Cardiac septum (tissue), 1 donor: Measurements from ENCODE around the gene HTR3C. TPM values are rescaled to one million over a fixed set of nuclear protein-coding genes. Genes with fewer than 3 reads are reported as not detected.
"Not testable (repeated sequence)": the region's sequence is repeated elsewhere in the genome, so short reads cannot be mapped to it uniquely, and the experiment has no call there.

Source experiments
- DNase-seq: peaks from one replicate; pipeline ENCODE4 v3.0.0-alpha.2; 2020; ENCODE audit warnings: low spot score
- intact Hi-C: fragments of 100-400 bp; cut with DNase I; formaldehyde crosslinking; loops from one replicate; pipeline ENCODE4 v1.14.0; 2022
- long read RNA-seq: library from polyadenylated mRNA; unstranded; transcript quantifications from one replicate; pipeline ENCODE4 v2.0.0, GENCODE V29; 2021
- total RNA-seq: library from RNA; stranded (reverse); fragmentation: NEBNext Ultra II Directional; extraction: Animal tissue kit (Norgen Biotek cat#: 25700); gene quantifications from one replicate; pipeline ENCODE4 v1.2.1, GENCODE V29; 2021
- donor health status: DM: no; HTN: no; CAD: no.

Gene HTR3C, protein sequence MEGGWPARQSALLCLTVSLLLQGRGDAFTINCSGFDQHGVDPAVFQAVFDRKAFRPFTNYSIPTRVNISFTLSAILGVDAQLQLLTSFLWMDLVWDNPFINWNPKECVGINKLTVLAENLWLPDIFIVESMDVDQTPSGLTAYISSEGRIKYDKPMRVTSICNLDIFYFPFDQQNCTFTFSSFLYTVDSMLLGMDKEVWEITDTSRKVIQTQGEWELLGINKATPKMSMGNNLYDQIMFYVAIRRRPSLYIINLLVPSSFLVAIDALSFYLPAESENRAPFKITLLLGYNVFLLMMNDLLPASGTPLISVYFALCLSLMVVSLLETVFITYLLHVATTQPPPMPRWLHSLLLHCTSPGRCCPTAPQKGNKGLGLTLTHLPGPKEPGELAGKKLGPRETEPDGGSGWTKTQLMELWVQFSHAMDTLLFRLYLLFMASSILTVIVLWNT
- not detected for total RNA-seq
- long read RNA-seq: 0 reads

DNA sequence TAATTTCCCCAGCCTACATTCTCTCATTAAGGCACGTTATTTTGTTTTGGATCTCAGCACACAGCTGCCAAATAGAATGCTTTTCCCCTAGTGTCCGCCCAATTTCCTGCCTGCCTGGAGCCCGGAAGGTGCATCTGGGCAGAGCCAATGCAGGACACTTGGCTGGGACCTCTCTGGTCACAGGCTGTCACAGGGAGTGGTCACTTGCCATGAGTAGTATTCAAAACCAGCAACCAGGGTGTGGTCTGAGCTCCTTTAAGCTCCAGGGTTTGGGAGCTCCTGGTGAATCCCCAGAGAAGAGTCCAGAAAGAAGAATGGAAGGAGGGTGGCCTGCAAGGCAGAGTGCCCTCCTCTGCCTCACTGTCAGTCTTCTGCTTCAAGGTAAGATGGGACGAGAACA, at the start of gene HTR3C:
TSS of gene HTR3C (plus strand) at position 281 of the 400 bp plus-strand sequence. CDS start at position 315, 34 bp downstream.
- DNase-seq: no peak
- intact Hi-C loops: no loop called here

DNA sequence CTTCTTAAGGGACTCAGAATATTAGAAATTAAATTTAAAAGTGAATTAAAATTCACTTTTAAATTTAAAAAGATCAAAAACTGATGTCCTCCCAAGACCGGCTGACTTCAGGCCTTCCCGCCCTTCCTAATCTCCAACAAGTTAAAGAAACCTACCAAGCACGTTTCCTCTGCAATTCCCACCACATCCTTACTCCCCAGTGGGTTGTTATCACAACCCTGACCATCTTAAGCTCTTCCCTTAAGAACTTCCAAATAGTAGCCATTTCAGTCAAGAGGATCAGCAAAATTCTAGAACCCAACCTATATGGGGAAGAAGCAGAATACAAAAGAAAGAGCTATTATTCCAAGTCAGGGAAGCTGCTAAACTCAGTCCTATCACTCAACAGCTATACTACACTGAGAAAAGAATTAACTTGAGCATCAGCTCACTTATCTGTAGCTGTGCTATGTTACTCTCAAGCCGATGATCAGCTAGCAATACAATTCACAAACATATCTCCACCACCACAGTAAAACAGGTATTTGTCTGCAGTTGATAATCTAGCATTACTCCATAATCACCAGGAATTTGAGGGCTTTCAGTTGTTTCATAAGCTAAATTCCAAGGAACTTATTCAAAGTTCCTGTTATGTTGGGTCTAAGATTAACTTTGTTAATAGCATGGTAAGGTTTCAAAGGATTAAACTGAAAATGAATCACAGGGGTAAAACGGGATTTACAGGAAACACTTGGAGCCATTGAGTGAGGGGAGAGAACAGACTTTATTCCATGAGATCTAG, 49.5 kb upstream of the HTR3C start:
- DNase-seq: no peak
- intact Hi-C loops: no loop called here

DNA sequence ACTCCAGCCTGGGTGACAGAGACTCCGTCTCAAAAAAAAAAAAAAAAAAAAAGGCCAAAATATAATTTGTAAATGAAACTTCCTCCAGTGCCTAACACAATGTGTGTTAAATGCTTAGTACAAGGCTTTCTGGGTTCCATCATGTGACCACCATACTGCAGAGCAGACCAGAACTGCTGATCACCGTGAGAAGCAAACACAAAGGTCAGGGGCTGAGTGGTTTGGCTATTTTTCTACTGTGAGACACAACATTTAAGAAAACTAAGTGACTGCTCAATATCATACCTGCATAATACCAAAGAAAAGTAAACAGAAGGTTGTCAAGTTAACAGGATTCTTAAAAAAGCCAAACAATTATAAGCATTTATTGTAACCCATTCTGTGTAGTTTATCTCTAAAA, 48.4 kb upstream of the HTR3C start:
- no peak for DNase-seq
- intact Hi-C loops: no loop called here

DNA sequence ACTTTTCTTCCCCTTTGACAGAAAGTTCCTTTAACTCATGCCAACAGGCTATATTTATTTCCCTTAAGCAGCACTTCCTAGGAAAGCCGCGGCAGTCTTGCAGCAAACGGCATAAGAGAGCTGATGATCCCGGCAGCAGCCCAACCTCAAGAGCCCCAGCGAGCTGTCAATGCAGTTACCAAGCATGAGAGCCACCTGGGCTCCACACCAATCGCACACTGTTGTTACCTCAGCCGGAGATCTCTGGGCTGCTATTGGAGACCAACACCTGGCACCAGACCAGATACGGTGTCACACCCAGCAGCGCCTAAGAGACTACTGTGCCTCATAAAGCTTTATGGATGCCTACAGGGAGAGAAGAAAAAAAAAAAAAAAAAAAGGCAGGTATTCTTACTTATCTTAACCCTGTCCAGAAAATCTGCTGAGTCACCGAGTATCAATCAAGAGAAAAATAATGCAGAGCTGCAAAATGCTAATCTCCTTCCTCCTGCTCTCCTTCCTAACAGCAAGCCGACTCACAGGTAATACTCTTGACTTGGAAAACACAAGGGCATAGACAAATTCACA, 46.8 kb upstream of the HTR3C start:
- no peak for DNase-seq
- intact Hi-C loops: loop anchor here (5.0 kb wide), 1 partner anchor 74 kb away; no protein-coding TSS in a partner anchor

DNA sequence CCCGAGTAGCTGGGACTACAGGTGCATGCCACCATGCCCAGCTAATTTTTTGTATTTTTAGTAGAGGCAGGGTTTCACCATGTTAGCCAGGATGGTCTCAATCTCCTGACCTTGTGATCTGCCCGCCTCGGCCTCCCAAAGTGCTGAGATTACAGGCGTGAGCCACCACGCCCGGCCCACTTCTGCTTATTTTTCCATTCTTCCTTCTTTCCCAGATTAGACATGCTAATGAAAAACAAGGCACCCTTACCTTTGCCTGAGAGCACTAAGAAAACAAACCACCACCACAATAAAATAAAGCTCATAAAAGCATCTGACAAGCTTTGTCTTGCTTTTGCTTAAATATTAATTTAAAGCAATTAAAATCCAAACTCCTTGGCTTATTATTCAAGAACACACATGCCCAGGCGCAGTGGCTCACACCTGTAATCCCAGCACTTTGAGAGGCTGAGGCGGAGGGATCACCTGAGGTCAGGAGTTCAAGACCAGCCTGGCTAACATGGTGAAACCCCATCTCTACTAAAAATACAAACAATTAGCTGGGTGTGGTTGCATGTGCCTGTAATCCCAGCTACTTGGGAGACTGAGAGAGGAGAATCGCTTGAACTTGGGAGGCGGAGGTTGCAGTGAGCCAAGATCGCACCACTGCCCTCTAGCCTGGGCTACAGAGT, 45.6 kb upstream of the HTR3C start:
- DNase-seq: not testable (repeated sequence)
- intact Hi-C loops: loop anchor here (5.0 kb wide), 1 partner anchor 75 kb away; no protein-coding TSS in a partner anchor

DNA sequence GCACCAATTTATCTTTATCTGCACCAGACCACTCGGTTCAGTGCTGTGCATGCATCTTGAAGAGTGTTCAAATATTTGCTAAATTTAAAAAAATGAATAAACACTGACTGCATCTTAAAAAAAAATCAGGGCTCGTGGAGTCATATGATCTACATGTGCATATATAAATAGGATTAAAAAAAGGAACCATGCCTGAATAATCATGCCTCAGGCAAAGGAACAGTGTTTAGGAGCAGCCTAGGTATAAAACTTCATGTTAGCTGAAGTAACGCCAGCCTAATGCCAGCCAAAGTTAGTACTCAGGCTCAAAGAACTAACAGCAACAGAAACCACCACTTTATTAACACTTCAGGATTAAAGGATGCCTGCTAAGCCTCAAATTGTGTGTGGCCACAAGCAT, 44.7 kb upstream of the HTR3C start:
- intact Hi-C loops: loop anchor here (5.0 kb wide), 1 partner anchor 76 kb away; no protein-coding TSS in a partner anchor
- DNase-seq: no peak

DNA sequence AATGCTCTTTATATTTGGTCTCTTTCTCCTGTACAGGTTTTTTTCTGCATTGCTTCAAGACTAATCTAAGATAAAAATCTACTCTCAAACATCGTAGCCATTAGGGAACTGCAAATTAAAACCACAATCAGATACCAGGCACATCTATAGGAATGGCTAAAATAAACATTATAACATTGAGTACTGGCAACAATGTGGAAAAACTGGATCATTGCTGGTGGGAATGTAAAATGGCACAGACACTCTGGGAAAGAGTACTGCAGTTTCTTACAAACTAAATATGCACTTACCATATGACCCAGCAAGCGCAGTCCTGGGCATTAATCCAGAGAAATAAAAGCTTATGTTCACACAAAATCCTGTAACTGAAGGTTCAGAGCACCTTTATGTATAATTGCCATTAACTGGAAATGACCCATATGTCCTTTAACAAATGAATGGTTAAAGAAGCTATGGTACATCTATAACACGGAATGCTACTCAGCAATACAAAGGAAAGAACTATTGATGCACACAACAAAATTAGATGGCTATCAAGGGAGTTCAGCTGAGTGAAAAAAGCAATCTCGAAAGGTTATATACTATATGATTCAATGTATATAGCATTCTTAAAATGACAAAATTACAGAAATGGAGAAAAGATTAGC, 41.5 kb upstream of the HTR3C start:
- intact Hi-C loops: no loop called here
- no peak for DNase-seq

DNA sequence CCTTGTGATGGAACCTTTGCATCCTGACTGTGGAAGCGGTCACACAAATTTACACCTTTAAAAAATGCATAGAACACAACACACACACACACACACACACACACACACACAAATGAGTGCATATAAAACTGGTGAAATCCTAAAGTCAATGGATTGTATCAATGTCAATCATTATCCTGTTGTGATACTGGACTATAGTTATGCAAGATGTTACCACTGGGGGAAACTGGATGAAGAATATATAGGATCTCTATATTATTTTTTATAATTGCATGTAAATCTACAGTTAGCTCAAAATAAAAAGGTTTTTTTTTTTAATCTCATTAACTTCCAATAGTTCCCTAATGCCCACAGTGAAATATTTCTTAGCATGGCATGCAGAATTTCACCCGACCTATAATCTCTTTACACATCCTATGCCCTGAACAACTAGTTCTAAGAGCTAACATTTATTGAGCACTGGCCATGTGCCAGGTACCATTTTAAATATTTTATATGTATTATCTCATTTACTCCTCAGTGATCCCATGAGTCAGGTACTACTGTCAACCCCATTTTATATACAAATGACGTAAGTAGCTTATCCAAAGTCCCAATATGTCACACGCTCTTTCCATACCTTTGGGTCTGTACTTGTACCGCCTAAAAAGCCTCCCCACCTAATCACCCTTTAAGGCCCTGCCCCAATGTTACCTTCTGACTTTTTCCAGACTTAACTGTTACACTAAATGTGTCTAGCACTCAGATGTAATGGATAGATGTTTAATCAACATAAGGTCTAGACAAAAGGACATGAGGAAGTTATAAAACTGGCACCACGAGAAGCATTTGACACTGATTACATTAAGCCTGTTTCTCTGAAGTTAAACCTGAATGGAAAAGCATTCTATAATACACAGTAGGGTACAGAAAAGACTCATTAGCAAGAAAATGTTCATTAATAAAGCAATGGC, 40.6 kb upstream of the HTR3C start:
- intact Hi-C loops: no loop called here

DNA sequence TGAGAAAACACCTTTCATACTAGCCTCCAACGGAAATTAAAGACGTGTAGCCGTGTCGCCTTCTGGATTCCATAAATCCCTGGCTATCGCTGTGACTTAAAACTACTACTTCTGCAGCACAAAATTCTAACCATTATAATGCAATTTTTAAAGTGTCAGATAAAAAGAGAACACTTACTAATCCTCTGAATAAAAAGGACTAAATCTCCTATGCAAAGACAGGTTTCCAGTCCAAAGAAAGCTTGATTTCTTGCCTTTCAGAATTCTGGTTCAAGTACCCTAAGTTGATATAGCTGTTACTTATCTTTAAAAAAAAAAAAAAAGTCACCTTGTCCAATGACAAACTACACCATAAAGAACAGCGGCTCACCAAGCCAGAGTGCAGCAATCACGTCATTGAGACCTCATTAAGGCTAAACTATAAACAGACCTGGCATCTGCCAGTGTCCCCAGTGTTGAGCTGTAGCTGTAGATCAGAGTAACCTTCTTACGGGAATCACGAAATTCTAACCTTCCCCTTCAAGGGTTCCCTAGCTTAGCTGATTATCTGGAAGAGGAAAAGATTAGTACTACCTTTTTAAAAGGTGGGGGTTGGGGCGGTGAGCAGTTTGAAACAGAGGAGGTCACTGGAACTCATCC, 37.3 kb upstream of the HTR3C start:
- intact Hi-C loops: loop anchor here (2.0 to 5.0 kb wide), 4 partner anchors 119 to 232 kb away; partner anchors contain the start of genes ABCF3, ALG3, DVL3 and EEF1AKMT4
- no peak for DNase-seq

More for the DNA sequence above, 40.6 kb upstream of the HTR3C start:
- no peak for DNase-seq

DNA sequence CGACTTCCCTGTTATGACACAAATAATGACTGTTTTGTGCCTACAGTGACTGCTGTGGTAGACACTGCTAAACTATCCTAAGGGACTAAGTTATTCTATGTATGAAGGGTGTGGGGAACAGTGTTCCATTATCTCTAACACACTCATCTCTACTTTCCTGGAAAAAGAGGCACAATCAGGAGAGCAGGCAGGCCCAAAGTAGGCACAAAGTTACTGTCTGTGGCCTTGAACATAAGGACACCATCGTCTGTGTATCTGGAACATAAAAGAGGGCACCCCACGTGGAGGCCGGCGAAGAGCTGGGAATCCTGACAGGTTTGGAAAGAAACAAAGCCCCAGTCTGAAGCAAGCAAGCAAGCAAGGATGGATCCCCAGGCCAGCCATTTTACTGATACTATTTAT, 36.7 kb upstream of the HTR3C start:
- no peak for DNase-seq
- intact Hi-C loops: loop anchor here (2.0 to 5.0 kb wide), 4 partner anchors 119 to 231 kb away; partner anchors contain the start of genes ABCF3, ALG3, DVL3 and EEF1AKMT4

DNA sequence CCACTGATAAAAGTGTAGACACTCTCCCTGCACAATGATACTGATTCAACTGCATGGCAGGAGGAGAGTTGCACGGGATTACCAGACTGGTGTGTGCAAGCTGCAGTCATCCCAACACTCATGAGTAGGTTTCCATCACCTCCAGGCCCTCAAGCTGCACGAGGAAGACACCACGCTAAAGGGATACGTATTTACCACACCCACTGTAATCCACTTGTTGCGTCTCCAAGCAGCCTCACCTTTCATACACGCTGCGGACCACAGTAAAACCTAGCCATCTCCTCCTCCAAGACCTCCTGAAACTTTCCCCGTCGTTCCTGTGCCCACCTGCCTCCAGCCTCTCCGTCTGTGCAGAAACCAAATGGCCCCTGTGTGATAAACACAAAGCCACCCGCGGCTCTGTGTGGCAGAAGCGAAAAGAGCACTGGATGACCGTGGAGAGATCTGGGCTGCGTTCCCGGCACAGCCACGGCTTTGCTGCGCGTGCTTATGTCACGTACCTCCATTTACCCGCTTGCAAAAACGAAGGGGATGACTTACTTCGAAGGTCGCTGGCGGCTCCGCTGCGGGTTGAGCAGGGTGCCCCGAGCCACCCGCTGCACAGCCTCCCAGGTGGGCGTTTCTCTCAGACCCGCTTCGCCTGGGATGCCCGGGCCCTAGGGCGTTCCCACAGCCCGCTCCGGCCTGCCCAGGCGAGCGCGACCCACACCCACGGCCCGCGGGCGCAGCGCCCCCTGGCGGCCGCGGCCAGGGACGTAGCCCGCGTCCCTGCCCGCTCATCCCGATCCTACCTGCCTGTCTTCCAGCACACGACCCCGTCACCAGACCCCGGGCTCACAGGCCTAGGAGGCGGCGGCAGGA, 35.8 kb upstream of the HTR3C start:
- peak; percentile 87 for DNase-seq
- intact Hi-C loops: loop anchor here (2.0 to 5.0 kb wide), 4 partner anchors 118 to 230 kb away; partner anchors contain the start of genes ABCF3, ALG3, DVL3 and EEF1AKMT4

DNA sequence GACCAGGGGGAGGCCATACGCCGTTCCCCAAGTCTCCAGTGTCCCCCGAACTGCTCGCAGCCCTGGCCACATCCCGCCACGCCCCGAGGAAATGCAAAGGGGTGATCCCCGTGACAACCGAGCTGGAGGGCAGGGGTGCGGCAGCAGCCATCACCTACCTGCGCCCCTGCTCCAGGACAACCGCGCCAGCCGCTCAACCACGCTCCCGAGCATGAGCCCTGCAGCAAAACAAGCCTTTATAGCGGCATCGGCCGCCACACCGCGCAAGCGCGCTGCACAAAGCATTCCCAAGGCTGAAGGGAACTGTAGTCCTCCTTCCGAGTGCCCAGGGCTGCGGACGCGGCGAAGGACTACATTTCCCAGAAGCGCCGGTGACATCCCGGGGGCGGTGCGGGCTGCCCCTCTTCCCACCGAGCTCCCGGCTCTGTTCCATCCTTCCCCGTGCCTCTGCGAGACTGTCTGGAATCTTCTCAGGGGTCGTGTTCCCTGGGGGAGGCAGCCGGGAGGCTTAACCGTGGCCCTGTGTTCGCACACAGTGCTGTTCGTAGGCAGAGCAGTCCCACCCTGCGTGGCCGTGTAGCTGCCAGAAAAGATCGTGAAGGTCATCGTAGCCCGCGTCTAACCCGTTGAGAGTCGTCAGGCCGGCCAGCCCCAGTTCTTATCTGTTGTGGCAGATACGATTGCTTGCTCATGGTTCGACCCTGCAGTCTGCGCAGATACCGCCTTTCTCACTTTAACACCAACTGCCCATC, 35.0 kb upstream of the HTR3C start, which contains the start of gene ABCC5:
TSS of gene ABCC5 (minus strand) at position 213 of the 752 bp plus-strand sequence. CDS start 3,492 bp downstream, outside the sequence.
- DNase-seq: peak; percentile 97
- intact Hi-C loops: loop anchor here (2.0 to 5.0 kb wide), 5 partner anchors 117 to 229 kb away; partner anchors contain the start of genes ABCF3, ALG3, DVL3 and EEF1AKMT4

DNA sequence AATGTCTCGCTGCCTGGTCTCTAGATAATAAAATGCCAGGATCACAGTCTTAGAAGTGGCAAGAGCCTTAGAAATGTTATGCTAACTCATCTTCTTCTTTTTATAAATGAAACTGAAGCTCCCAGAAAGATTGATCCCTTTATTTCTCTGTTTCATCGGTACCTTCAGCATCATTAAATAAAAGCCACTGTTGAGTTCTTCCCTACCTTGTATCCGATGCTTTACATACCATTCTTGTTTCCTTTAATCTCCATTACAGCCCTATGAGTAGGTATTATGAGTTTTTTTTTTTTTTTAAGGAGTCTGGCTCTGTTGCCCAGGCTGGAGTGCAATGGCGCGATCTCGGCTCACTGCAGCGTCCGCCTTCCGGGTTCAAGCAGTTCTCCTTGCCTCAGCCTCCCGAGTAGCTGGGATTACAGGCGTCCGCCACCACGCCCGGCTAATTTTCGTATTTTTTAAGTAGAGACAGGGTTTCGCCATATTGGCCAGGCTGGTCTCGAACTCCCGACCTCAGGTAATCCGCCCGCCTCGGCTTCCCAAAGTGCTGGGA, 34.3 kb upstream of the HTR3C start:
- DNase-seq: no peak
- intact Hi-C loops: loop anchor here (2.0 to 5.0 kb wide), 3 partner anchors 122 to 229 kb away; partner anchors contain the start of genes ALG3, DVL3 and EEF1AKMT4

DNA sequence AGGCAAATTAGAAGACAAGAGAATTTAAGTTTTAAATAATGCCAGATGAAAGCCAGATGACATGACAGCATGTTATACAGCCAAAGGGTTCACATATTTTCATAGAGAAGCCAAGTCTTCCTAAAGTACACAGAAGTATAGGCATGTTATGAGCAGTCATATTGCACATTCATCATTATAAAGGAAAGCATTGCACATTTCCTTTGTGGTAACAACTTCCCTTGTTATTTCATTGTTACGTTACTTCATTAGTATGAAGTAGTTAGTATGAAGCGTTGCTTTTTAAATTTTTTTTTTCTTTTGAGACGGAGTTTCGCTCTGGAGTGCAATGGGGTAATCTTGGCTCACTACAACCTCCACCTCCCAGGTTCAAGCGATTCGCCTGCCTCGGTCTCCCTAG, 30.5 kb upstream of the HTR3C start:
- intact Hi-C loops: no loop called here
- no peak for DNase-seq

DNA sequence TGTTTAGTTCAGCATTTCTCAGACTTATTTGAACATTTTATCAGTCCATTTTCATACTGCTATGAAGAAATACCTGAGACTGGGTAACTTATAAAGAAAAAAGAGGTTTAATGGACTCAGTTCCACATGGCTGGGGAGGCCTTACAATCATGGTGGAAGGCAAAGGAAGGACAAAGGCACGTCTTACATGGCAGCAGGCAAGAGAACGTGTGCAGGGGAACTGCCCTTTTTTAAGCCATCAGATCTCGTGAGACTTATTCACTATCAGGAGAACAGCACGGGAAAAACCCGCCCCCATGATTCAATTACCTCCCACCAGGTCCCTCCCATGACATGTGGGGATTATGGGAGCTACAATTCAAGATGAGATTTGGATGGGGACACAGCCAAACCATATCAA, 27.6 kb upstream of the HTR3C start:
- DNase-seq, intact Hi-C loops: not testable (repeated sequence)
